Psoas muscle (tissue), 8 donors: Measurements from ENCODE around the gene UBE2D2. TPM values are rescaled to one million over a fixed set of nuclear protein-coding genes. Genes with fewer than 3 reads are reported as not detected.
"Not testable (repeated sequence)": the region's sequence is repeated elsewhere in the genome, so short reads cannot be mapped to it uniquely, and the experiment has no call there.

ENCODE experiments used
- ATAC-seq, 4 donors: fragments of 200-7000 bp; cut with Tn5 transposase; one replicate each; pipeline ENCODE4 v1.9.1; 2020; ENCODE audit warnings: moderate library complexity in 3 of 4, mild to moderate bottlenecking in 2 of 4
- DNase-seq, 2 donors: peaks; one replicate each; pipeline ENCODE4 v3.0.0-alpha.2; 2020
- H3K27ac ChIP-seq: fragments of 200-600 bp; one replicate; pipeline ENCODE4 v1.8.0; 2022
- H3K27me3 ChIP-seq, 3 donors: fragments of 200-600 bp in 1 of 3; one replicate each; pipeline versions ENCODE4 v1.6.1 to v1.8.0; 2013 to 2022; ENCODE audit warnings: low read length in 2 of 3, mild to moderate bottlenecking in 2 of 3, moderate library complexity in 1 of 3; ENCODE audit not compliant: insufficient read depth in 3 of 3
- H3K36me3 ChIP-seq, 2 donors: fragments of 200-600 bp in 1 of 2; one replicate each; pipeline versions ENCODE4 v1.6.1 to v1.8.0; 2013 to 2022; ENCODE audit warnings: low read depth in 1 of 2, mild to moderate bottlenecking in 1 of 2, moderate library complexity in 1 of 2; ENCODE audit not compliant: insufficient read depth in 1 of 2
- H3K4me1 ChIP-seq: fragments of 200-600 bp; one replicate; pipeline ENCODE4 v1.8.0; 2022
- H3K4me3 ChIP-seq: fragments of 200-600 bp; one replicate; pipeline ENCODE4 v1.8.0; 2022; ENCODE audit warnings: mild to moderate bottlenecking
- H3K9me3 ChIP-seq: fragments of 200-600 bp; one replicate; pipeline ENCODE4 v1.8.0; 2022
- WGBS, 3 donors: extraction: QIAGEN DNeasy Blood & Tissue Kit; methylation state at CpG; one replicate each; pipeline versions ENCODE4 v1.1.6 to v1.1.7; 2013; 5-methylcytosine and 5-hydroxymethylcytosine counted together
- intact Hi-C, 2 donors: fragments of 100-400 bp; cut with DNase I; formaldehyde crosslinking; loops; one replicate each; pipeline versions ENCODE4 v1.11.0 to v1.14.2; 2022
- polyA plus RNA-seq, 3 donors: library from polyadenylated mRNA; stranded (reverse); fragments of 200-250 nt; gene quantifications; one replicate each; pipeline ENCODE4 v1.2.3, GENCODE V29; 2013
- total RNA-seq, 4 donors: library from RNA; stranded (reverse); fragmentation: NEBNext Ultra II Directional in 2 of 4; extraction: Animal tissue kit (Norgen Biotek cat#: 25700) in 2 of 4; gene quantifications; one replicate each; pipeline versions ENCODE4 v1.2.1 to v1.2.4, GENCODE V29; 2021 to 2023
- TF ChIP-seq, protein P1 (sequence below): fragments of 200-600 bp; IDR thresholded peaks from one replicate; pipeline ENCODE4 v1.8.0; 2022; ENCODE audit warnings: antibody characterized with exemption
- donor health status: healthy with polysubstance abuse.
- donor health status: DM: no; HTN: no; CAD: no; lungs with moderate emphysema.
- donor health status: Bipolar disorder and iron deficiency.
- donor health status: healthy.
- donor health status: DM: yes; HTN: yes; CAD: no.
- donor health status: DM: no; HTN: no; CAD: no.
- donor health status: DM: no; HTN: no; CAD: no.
- donor health status: DM: yes; HTN: yes; CAD: no.

UBE2D2 gene
- total and polyA plus RNA-seq, 7 donors = 107 to 243 (median 163) TPM

DNA sequence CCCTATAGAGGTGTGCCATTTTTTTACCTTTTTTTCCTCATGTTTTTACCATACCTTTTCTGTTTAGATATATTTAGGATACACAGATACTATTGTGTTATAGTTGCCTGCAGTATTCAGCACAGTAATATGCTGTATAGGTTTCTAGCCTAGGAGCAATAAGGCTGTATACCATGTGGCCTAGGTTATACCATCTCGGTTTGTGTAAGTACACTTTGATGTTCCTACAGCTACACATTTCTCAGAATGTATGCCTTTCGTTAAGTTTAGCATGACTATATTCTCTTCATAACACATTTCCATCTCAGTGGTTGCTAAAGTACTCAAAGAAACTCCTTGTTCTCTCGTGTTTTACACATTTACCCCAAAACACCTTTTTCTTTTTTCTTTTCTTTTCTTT lies 23.0 kb downstream of the UBE2D2 start:
- H3K36me3 ChIP-seq = peaks cover 0 to 6% of the 10 kb centered on the region in 2 donors
- 86 to 92% (median 88%) methylated on average over 3 of the region's 3 CpGs for whole genome bisulfite sequencing, 3 donors
- ATAC-seq (no peak), DNase-seq (no peak)
- H3K9me3 ChIP-seq = no peaks in the 10 kb centered on the region
- H3K4me1 ChIP-seq = peaks cover 35% of the 10 kb centered on the region
- intact Hi-C loops = no loop called here
- TF ChIP-seq, protein P1, sequence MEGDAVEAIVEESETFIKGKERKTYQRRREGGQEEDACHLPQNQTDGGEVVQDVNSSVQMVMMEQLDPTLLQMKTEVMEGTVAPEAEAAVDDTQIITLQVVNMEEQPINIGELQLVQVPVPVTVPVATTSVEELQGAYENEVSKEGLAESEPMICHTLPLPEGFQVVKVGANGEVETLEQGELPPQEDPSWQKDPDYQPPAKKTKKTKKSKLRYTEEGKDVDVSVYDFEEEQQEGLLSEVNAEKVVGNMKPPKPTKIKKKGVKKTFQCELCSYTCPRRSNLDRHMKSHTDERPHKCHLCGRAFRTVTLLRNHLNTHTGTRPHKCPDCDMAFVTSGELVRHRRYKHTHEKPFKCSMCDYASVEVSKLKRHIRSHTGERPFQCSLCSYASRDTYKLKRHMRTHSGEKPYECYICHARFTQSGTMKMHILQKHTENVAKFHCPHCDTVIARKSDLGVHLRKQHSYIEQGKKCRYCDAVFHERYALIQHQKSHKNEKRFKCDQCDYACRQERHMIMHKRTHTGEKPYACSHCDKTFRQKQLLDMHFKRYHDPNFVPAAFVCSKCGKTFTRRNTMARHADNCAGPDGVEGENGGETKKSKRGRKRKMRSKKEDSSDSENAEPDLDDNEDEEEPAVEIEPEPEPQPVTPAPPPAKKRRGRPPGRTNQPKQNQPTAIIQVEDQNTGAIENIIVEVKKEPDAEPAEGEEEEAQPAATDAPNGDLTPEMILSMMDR = no peak
- H3K27me3 ChIP-seq = no peaks in the 10 kb centered on the region
- H3K4me3 ChIP-seq = no peak overlapping the region
- H3K27ac ChIP-seq = no peak overlapping the region

DNA sequence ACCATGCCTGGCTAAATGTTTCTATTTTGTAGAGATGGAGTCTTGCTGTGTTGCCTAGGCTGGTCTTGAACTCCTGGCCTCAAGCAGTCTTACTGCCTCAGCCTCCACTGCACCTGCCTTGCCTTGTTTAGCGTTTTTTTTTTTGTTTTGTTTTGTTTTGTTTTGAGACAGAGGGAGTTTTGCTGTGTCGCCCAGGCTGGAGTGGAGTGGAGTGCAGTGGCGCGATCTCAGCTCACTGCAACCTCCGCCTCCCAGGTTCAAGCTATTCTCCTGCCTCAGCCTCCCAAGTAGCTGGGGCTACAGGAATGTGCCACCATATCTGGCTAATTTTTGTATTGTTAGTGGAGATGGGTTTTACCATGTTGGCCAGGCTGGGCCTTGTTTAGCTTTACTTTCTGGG lies 27.0 kb downstream of the UBE2D2 start:
- ATAC-seq, H3K9me3 ChIP-seq, H3K27ac ChIP-seq, H3K36me3 ChIP-seq, DNase-seq, H3K27me3 ChIP-seq, intact Hi-C loops, H3K4me3 ChIP-seq: not testable (repeated sequence)
- peaks cover 16% of the 10 kb centered on the region for H3K4me1 ChIP-seq
- 92 to 94% (median 93%) methylated on average over 5 of the region's 5 CpGs for WGBS, 3 donors

DNA sequence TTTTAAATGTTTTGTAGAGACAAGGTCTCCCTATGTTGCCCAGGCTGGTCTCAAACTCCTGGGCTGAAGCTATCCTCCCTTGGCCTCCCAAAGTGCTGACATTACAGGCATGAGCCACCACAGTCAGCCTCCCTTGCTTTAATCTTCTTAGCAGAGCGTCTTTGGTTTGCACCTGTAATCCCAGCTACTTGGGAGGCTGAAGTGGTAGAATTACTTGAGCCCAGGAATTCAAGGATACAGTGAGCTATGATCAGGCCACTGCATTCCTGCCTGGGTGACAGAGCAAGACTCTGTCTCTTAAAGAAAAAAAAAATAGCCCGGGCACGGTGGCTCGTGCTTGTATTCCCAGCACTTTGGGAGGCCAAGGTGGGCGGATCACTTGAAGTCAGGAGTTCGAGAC lies 27.8 kb downstream of the UBE2D2 start:
- Histone ChIP-seq H3K27ac (peak overlapping the region; percentile 9), H3K4me3 (no peak overlapping the region), H3K27me3 (no peaks in the 10 kb centered on the region), H3K4me1 (peaks cover 22% of the 10 kb centered on the region), H3K9me3 (no peaks in the 10 kb centered on the region), H3K36me3 (peaks cover 0 to 6% of the 10 kb centered on the region in 2 donors)
- DNase-seq (no peak), ATAC-seq (no peak)
- TF ChIP-seq, protein P1 = no peak
- intact Hi-C loops = no loop called here
- WGBS, 3 donors = 66 to 89% (median 75%) methylated on average over 6 of the region's 6 CpGs

DNA sequence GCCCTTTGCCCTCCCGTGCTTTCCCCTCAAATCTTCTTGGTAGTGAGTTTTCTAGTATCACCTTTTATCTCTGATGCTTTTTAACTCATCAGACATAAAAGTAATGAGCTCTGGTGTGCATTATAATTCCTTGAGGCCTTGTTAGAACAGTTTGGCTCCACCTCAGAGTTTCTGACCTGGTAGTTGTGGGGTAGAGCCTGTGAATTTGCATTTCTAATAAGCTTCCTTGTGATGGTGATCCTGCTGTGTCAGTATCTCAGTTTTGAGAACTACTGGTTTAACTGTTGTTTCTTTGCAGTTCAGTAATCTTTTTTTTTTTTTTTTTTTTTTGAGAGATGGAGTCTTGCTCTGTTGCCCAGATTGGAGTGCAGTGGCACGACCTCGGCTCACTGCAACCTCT lies 31.1 kb downstream of the UBE2D2 start:
- TF ChIP-seq, protein P1 = no peak
- intact Hi-C loops = no loop called here
- DNase-seq (no peak), ATAC-seq (no peak)
- Histone ChIP-seq H3K4me3 (no peak overlapping the region), H3K27ac (no peak overlapping the region), H3K27me3 (no peaks in the 10 kb centered on the region), H3K4me1 (peaks cover 15% of the 10 kb centered on the region), H3K36me3 (no peaks in the 10 kb centered on the region), H3K9me3 (no peaks in the 10 kb centered on the region)
- WGBS, 3 donors = 92 to 95% (median 92%) methylated on average over 3 of the region's 3 CpGs

DNA sequence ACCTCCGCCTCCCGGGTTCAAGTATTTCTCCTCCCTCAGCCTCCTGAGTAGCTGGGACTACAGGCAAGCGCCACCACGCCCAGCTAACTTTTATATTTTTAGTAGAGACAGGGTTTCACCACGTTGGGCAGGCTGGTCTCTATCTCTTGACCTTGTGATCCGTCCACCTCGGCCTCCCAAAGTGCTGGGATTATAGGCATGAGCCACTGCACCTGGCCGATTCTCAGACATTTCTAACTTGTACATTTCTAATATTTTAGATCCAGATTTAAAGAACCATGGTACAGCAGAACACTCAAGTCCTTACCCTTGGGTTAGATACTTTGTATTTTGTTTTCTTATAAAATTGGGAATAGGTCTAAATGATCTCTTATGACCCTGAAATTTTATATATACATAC lies 31.9 kb downstream of the UBE2D2 start:
- DNase-seq, intact Hi-C loops: not testable (repeated sequence)

DNA sequence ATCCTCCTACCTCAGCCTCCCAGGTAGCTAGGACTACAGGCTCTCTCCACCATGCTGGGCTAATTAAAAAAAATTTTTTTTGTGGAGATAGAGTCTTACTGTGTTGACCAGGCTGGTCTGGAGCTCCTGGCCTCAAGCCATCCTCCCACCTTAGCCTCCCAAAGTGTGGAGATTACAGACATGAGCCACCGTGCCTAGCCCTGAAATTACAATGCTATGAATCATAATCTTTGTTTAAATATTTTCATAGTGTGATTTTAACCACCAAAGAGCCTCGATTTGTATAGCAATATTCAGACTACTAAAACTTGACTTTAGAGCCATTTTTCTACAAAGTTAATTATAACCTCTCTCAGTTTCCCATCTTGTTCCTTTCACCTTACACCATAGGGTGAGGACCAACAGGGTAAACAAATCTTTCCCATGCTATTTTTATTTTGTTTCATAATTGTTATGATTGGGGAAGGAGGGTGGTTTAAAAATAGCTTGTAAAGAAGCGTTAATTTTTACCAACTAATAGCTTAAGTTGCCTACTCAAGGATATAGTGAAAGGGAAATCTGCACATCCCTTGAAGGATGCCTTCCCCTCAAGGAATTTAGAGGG lies 32.7 kb downstream of the UBE2D2 start:
- DNase-seq = no peak
- peaks cover 15% of the 10 kb centered on the region for H3K4me1 ChIP-seq
- 17 to 35% (median 28%) methylated on average over 3 of the region's 3 CpGs for WGBS, 3 donors
- intact Hi-C loops = no loop called here
- H3K27ac ChIP-seq = peak overlapping the region; percentile 37
- H3K4me3 ChIP-seq = no peak overlapping the region
- H3K36me3 ChIP-seq = no peaks in the 10 kb centered on the region
- no peaks in the 10 kb centered on the region for H3K27me3 ChIP-seq
- TF ChIP-seq, protein P1 = no peak
- no peaks in the 10 kb centered on the region for H3K9me3 ChIP-seq
- peak in 3 of 4 donors; percentile 21 to 58 (median 55) for ATAC-seq

More for the DNA sequence above, 31.9 kb downstream of the UBE2D2 start:
- not testable (repeated sequence) for H3K4me3 ChIP-seq, H3K36me3 ChIP-seq, H3K27me3 ChIP-seq, H3K27ac ChIP-seq, H3K9me3 ChIP-seq
- 64 to 78% (median 68%) methylated on average over 8 of the region's 8 CpGs for WGBS, 3 donors
- ATAC-seq = peak in 1 of 4 donors; percentile 23
- peaks cover 15% of the 10 kb centered on the region for H3K4me1 ChIP-seq
